DOHH2 (cell line): ENCODE data around the gene NBEA.

Experiments used
- H3F3A ChIP-seq: fragments of 200-600 bp; sonication (generic), shearing (Covaris generic); 2 replicates; pipeline ENCODE4 v1.6.0; 2016; ENCODE audit warnings: antibody characterized with exemption, mild to moderate bottlenecking; ENCODE audit not compliant: control insufficient read depth, insufficient read depth
- H3K27ac ChIP-seq: fragments of 200-600 bp; sonication (generic); 2 replicates; pipeline ENCODE4 v1.5.1; 2014; ENCODE audit warnings: low read depth, mild to moderate bottlenecking, low read length, moderate library complexity
- H3K27me3 ChIP-seq: fragments of 200-600 bp; sonication (generic); 2 replicates; pipeline ENCODE4 v1.6.1; 2014; ENCODE audit warnings: mild to moderate bottlenecking, low read length, mixed read lengths; ENCODE audit not compliant: control insufficient read depth
- H3K36me3 ChIP-seq: fragments of 200-600 bp; sonication (generic); 2 replicates; pipeline ENCODE4 v1.6.1; 2014; ENCODE audit warnings: mild to moderate bottlenecking, low read length, moderate library complexity, mixed read lengths; ENCODE audit not compliant: control insufficient read depth
- H3K4me1 ChIP-seq: fragments of 200-600 bp; sonication (generic); 2 replicates; pipeline ENCODE4 v1.6.1; 2014; ENCODE audit warnings: mild to moderate bottlenecking, low read length, mixed read lengths; ENCODE audit not compliant: control insufficient read depth
- H3K4me2 ChIP-seq: fragments of 200-600 bp; sonication (generic); 2 replicates; pipeline ENCODE4 v1.6.0; 2014; ENCODE audit warnings: mild to moderate bottlenecking, low read length, moderate library complexity
- H3K4me3 ChIP-seq: fragments of 200-600 bp; sonication (generic); 2 replicates; pipeline ENCODE4 v1.5.1; 2014; ENCODE audit warnings: mild to moderate bottlenecking, low read length, mixed read lengths
- H3K79me2 ChIP-seq: fragments of 200-600 bp; sonication (generic); 2 replicates; pipeline ENCODE4 v1.6.1; 2014; ENCODE audit warnings: mild to moderate bottlenecking, low read length, mixed read lengths; ENCODE audit not compliant: control insufficient read depth
- H3K9me2 ChIP-seq: fragments of 200-600 bp; sonication (generic); replicated peaks from 2 replicates; pipeline ENCODE4 v1.6.1; 2014; ENCODE audit warnings: mild to moderate bottlenecking, low read length, mixed read lengths; ENCODE audit not compliant: control insufficient read depth
- H3K9me3 ChIP-seq: fragments of 200-600 bp; sonication (generic); 2 replicates; pipeline ENCODE4 v1.6.1; 2014; ENCODE audit warnings: antibody characterized with exemption, low read length, mixed read lengths; ENCODE audit not compliant: control insufficient read depth, insufficient read depth
- H4K20me1 ChIP-seq: fragments of 200-600 bp; sonication (generic); 2 replicates; pipeline ENCODE4 v1.6.0; 2014; ENCODE audit warnings: low read depth, mild to moderate bottlenecking, antibody characterized with exemption, low read length, moderate library complexity; ENCODE audit not compliant: control insufficient read depth, insufficient read depth
- EZH2phosphoT487 ChIP-seq: fragments of 200-600 bp; sonication (generic); IDR thresholded peaks from 2 replicates; pipeline ENCODE4 v1.6.1; 2017; ENCODE audit warnings: borderline replicate concordance, mild to moderate bottlenecking, antibody characterized with exemption, low read length, moderate library complexity, mixed read lengths
- TF ChIP-seq, protein P1 (sequence below): fragments of 200-600 bp; sonication (generic); IDR thresholded peaks from one replicate; pipeline ENCODE4 v1.5.1; 2014; ENCODE audit warnings: antibody characterized with exemption, mild to moderate bottlenecking, low read depth, low read length; ENCODE audit not compliant: poor library complexity, severe bottlenecking

Gene NBEA

DNA sequence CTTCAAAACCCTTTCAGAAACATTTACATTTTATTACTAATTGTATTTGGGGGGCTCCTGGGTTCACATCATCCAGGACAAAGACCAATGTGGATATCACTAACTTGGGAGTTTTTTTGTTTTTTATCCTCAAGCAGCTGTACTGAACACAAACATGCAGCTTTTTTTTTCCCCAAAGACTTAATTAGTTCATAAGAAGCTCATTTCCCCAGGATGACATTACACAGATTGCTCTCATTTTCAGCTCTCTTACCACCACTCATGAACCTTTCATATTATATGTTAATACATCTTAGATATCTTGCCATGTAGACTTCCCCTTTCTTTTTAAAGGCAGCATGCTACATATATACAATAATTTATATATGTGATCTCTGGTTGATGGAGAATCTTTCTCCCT, 653.1 kb downstream of the NBEA start:
- no peaks in the 10 kb centered on the region for H3K36me3 ChIP-seq
- H3K9me2 ChIP-seq, result no peaks in the 10 kb centered on the region
- H3K27ac ChIP-seq, result no peak overlapping the region
- H3K4me2 ChIP-seq, result no peak overlapping the region
- H3K4me1 ChIP-seq, result no peaks in the 10 kb centered on the region
- H4K20me1 ChIP-seq, result no peaks in the 10 kb centered on the region
- no peak for TF ChIP-seq EZH2phosphoT487
- TF ChIP-seq, protein P1, sequence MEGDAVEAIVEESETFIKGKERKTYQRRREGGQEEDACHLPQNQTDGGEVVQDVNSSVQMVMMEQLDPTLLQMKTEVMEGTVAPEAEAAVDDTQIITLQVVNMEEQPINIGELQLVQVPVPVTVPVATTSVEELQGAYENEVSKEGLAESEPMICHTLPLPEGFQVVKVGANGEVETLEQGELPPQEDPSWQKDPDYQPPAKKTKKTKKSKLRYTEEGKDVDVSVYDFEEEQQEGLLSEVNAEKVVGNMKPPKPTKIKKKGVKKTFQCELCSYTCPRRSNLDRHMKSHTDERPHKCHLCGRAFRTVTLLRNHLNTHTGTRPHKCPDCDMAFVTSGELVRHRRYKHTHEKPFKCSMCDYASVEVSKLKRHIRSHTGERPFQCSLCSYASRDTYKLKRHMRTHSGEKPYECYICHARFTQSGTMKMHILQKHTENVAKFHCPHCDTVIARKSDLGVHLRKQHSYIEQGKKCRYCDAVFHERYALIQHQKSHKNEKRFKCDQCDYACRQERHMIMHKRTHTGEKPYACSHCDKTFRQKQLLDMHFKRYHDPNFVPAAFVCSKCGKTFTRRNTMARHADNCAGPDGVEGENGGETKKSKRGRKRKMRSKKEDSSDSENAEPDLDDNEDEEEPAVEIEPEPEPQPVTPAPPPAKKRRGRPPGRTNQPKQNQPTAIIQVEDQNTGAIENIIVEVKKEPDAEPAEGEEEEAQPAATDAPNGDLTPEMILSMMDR, result no peak
- no peak overlapping the region for H3K4me3 ChIP-seq
- no peaks in the 10 kb centered on the region for H3K27me3 ChIP-seq
- no peaks in the 10 kb centered on the region for H3K79me2 ChIP-seq
- H3F3A ChIP-seq, result no peaks in the 10 kb centered on the region
- H3K9me3 ChIP-seq, result no peaks in the 10 kb centered on the region

DNA sequence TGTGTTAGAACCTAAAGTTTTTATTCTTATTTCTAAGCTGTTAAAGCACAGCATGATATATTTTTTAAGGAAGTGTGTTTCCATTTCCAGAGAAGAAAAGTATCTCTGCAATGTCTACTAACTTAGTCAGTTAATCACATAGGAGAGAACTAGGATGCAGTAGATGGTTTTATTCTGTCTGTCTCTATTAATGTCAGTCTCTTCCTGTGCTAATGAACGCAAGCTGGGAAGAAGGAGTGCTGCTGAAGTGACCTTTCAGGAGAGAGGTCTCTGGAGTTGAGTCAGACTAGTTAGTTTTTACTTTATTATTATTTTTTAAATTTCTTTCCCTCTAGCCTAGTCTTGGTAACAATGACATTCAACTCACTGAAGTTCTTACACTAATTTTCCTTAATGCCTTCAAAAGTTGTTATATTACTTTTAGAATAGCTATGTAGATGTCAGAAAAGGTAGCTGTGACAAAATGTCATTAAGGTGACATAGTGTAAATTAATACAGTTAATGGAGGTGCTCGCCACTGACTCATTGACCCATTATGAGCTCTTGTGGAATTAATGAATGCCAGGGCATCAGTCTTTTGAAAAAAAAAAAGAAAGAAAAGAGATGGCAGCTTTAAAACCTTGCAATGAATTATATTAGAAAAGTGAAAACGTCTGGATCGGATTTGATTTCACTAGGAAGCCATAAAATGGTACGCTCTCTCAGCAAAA, 654.4 kb downstream of the NBEA start:
- H3K36me3 ChIP-seq, result no peaks in the 10 kb centered on the region
- TF ChIP-seq, protein P1, result no peak
- TF ChIP-seq EZH2phosphoT487, result no peak

DNA sequence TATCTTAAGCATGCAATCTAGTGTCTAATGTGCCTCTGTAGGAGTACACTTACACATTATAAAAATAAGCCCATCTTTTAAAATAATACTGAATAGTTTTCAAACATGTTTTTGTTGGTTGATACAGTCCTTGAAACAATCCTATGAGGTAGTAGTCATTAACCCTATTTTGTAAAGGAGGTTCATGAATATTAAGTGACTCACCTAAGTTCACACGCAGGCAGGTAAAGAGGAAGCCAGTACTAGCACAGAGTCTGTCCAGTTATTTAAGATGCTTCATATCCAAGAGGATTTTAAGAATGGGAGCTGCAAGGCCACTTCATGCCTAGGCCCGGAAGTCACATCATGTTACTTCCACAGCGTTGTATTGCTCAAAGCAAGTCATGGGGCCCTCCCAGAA, 655.4 kb downstream of the NBEA start:
- Histone ChIP-seq H3K9me3 (no peaks in the 10 kb centered on the region), H3K4me2 (no peak overlapping the region), H3K27ac (no peak overlapping the region), H3K4me1 (no peaks in the 10 kb centered on the region), H3K9me2 (no peaks in the 10 kb centered on the region), H3K79me2 (no peaks in the 10 kb centered on the region), H3K4me3 (no peak overlapping the region), H4K20me1 (no peaks in the 10 kb centered on the region), H3K27me3 (no peaks in the 10 kb centered on the region), H3F3A (no peaks in the 10 kb centered on the region), H3K36me3 (no peaks in the 10 kb centered on the region)
- TF ChIP-seq, protein P1, result no peak
- no peak for TF ChIP-seq EZH2phosphoT487

More for the DNA sequence above, 654.4 kb downstream of the NBEA start:
- H4K20me1 ChIP-seq, result no peaks in the 10 kb centered on the region
- H3K4me1 ChIP-seq, result no peaks in the 10 kb centered on the region
- no peak overlapping the region for H3K27ac ChIP-seq
- H3K9me3 ChIP-seq, result no peaks in the 10 kb centered on the region
- no peaks in the 10 kb centered on the region for H3K9me2 ChIP-seq
- H3K4me3 ChIP-seq, result no peak overlapping the region
- H3K79me2 ChIP-seq, result no peaks in the 10 kb centered on the region
- no peaks in the 10 kb centered on the region for H3K27me3 ChIP-seq
- no peaks in the 10 kb centered on the region for H3F3A ChIP-seq
- H3K4me2 ChIP-seq, result no peak overlapping the region
